HCT116 (cell line): ENCODE data around the gene TYW1B. TPM values are rescaled to one million over a fixed set of nuclear protein-coding genes. Genes with fewer than 3 reads are reported as not detected.

Source experiments
- ATAC-seq: fragments of 200-7000 bp; cut with Tn5 transposase; 2 replicates; pipeline ENCODE4 v1.9.1; 2020; ENCODE audit warnings: mild to moderate bottlenecking, moderate library complexity
- BruUV-seq: library from RNA; stranded (reverse); fragments of 400-500 nt; replicated peaks from 2 replicates; lab custom pipeline; 2021; lab: Mats Ljungman, UMichigan
- CTCF ChIA-PET: fragments of 300-600 bp; sonication (Branson Sonifier 250); formaldehyde crosslinking; loops from one replicate; lab custom pipeline; 2021; ENCODE audit warnings: antibody characterized with exemption; lab: Charles Lee
- POLR2A ChIA-PET: fragments of 300-600, 350-600 bp; sonication (Branson Sonifier 250); formaldehyde crosslinking; loops from one replicate; lab custom pipeline; 2021; ENCODE audit warnings: antibody characterized with exemption; lab: Charles Lee
- RAD21 ChIA-PET, 2 experiments: fragments of 300-600 bp; sonication (Branson Sonifier 250); formaldehyde crosslinking; loops; one replicate each; lab custom pipeline; 2023; ENCODE audit warnings: low total read pairs in 2 of 2; ENCODE audit not compliant: uncharacterized antibody in 2 of 2, unreplicated experiment in 2 of 2, low non-redundant PET in 1 of 2; lab: Charles Lee
- DNase-seq: peaks from one replicate; pipeline ENCODE4 v3.0.0-alpha.2; 2010; ENCODE audit warnings: low read depth, low spot score
- H2AFZ ChIP-seq: fragments of 200-600 bp; shearing (Covaris generic), sonication (generic); 2 replicates; pipeline ENCODE4 v1.6.1; 2017; ENCODE audit warnings: low read depth, mixed run types, mixed read lengths, antibody characterized with exemption, low read length; ENCODE audit not compliant: poor library complexity, severe bottlenecking
- H3K27ac ChIP-seq: 2 replicates; pipeline ENCODE4 v1.5.1; 2012; ENCODE audit warnings: low read depth, low read length
- H3K27me3 ChIP-seq: fragments of 200-600 bp; sonication (generic); 2 replicates; pipeline ENCODE4 v1.6.1; 2016; ENCODE audit warnings: mixed run types, low read length, mixed read lengths; ENCODE audit not compliant: insufficient read depth
- H3K36me3 ChIP-seq, 2 experiments: fragments of 200-500 bp in 1 of 2; fragments of 200-600 bp in 1 of 2; sonication (Bioruptor generic) in 1 of 2; sonication (generic) in 1 of 2; 2 replicates each; pipeline versions ENCODE4 v1.5.1 to v1.6.1; 2014 to 2016; ENCODE audit warnings: low read length in 2 of 2, inconsistent platforms in 1 of 2, mixed read lengths in 1 of 2, mixed run types in 1 of 2; ENCODE audit not compliant: insufficient read depth in 2 of 2, control insufficient read depth in 1 of 2
- H3K4me1 ChIP-seq, 2 experiments: fragments of 200-600 bp in 1 of 2; sonication (generic) in 1 of 2; 2 replicates each; pipeline versions ENCODE4 v1.5.1 to v1.6.1; 2012 to 2017; ENCODE audit warnings: low read length in 2 of 2, inconsistent platforms in 1 of 2, mild to moderate bottlenecking in 1 of 2, mixed read lengths in 1 of 2, mixed run types in 1 of 2, moderate library complexity in 1 of 2; ENCODE audit not compliant: insufficient read depth in 2 of 2, control insufficient read depth in 1 of 2
- H3K4me2 ChIP-seq: fragments of 200-600 bp; sonication (generic); 2 replicates; pipeline ENCODE4 v1.6.1; 2017; ENCODE audit warnings: mixed run types, low read length, mixed read lengths
- H3K4me3 ChIP-seq, 2 experiments: fragments of 200-600 bp in 1 of 2; sonication (generic) in 1 of 2; replicated peaks in 1 of 2; 2 replicates each; pipeline ENCODE4 v1.5.1; 2011 to 2016; ENCODE audit warnings: low read length in 2 of 2, control low read depth in 1 of 2, low read depth in 1 of 2, mild to moderate bottlenecking in 1 of 2, mixed read lengths in 1 of 2, mixed run types in 1 of 2
- H3K79me2 ChIP-seq: fragments of 200-600 bp; sonication (generic); 2 replicates; pipeline ENCODE4 v1.6.1; 2017; ENCODE audit warnings: mild to moderate bottlenecking, mixed run types, low read length, moderate library complexity, mixed read lengths; ENCODE audit not compliant: insufficient read depth
- H3K9ac ChIP-seq: fragments of 200-600 bp; sonication (generic); 2 replicates; pipeline ENCODE4 v1.6.1; 2016; ENCODE audit warnings: low read length, mixed read lengths
- H3K9me2 ChIP-seq: fragments of 200-600 bp; sonication (generic), shearing (Covaris generic); 2 replicates; pipeline ENCODE4 v1.6.1; 2017; ENCODE audit warnings: mixed run types, mild to moderate bottlenecking, moderate library complexity; ENCODE audit not compliant: insufficient read depth
- H3K9me3 ChIP-seq, 2 experiments: fragments of 200-500 bp in 1 of 2; fragments of 200-600 bp in 1 of 2; sonication (Bioruptor generic) in 1 of 2; sonication (generic) in 1 of 2; 2 replicates each; pipeline ENCODE4 v1.6.1; 2014 to 2017; ENCODE audit warnings: low read length in 2 of 2, mixed read lengths in 2 of 2, inconsistent platforms in 1 of 2, low read depth in 1 of 2, mild to moderate bottlenecking in 1 of 2, mixed run types in 1 of 2, moderate library complexity in 1 of 2; ENCODE audit not compliant: control insufficient read depth in 1 of 2, insufficient read depth in 1 of 2
- H4K20me1 ChIP-seq: fragments of 200-600 bp; sonication (generic), shearing (Covaris generic); 2 replicates; pipeline ENCODE4 v1.6.1; 2017; ENCODE audit warnings: mixed run types, mild to moderate bottlenecking, moderate library complexity; ENCODE audit not compliant: insufficient read depth
- ATF3 ChIP-seq: IDR thresholded peaks from 2 replicates; pipeline ENCODE4 v1.6.1; 2012
- CBX3 ChIP-seq: IDR thresholded peaks from 2 replicates; pipeline ENCODE4 v1.6.1; 2012; ENCODE audit warnings: low read depth
- CEBPB ChIP-seq: IDR thresholded peaks from 2 replicates; pipeline ENCODE4 v1.6.1; 2012; ENCODE audit warnings: low read depth
- ELF1 ChIP-seq: IDR thresholded peaks from 2 replicates; pipeline ENCODE4 v1.6.1; 2012; ENCODE audit warnings: low read depth, borderline replicate concordance
- EZH2phosphoT487 ChIP-seq: fragments of 200-600 bp; IDR thresholded peaks from 2 replicates; pipeline ENCODE4 v1.6.1; 2018; ENCODE audit warnings: antibody characterized with exemption, borderline replicate concordance
- FOSL1 ChIP-seq: IDR thresholded peaks from 2 replicates; pipeline ENCODE4 v1.6.1; 2012; ENCODE audit warnings: low read depth
- JUND ChIP-seq: IDR thresholded peaks from 2 replicates; pipeline ENCODE4 v1.6.1; 2012
- MAX ChIP-seq: IDR thresholded peaks from 2 replicates; pipeline ENCODE4 v1.6.1; 2012
- RAD21 ChIP-seq: IDR thresholded peaks from 2 replicates; pipeline ENCODE4 v1.6.1; 2012; ENCODE audit warnings: low read depth, mild to moderate bottlenecking
- SIN3A ChIP-seq: IDR thresholded peaks from 2 replicates; pipeline ENCODE4 v1.6.1; 2012; ENCODE audit warnings: low read depth
- SP1 ChIP-seq: IDR thresholded peaks from 2 replicates; pipeline ENCODE4 v1.6.1; 2012; ENCODE audit warnings: low read depth
- TCF7L2 ChIP-seq: IDR thresholded peaks from 2 replicates; pipeline ENCODE4 v1.7.0; 2011; ENCODE audit warnings: borderline replicate concordance, inconsistent platforms; ENCODE audit not compliant: insufficient read depth, insufficient read length; ENCODE audit errors: extremely low read depth
- YY1 ChIP-seq: IDR thresholded peaks from 2 replicates; pipeline ENCODE4 v1.6.1; 2011; ENCODE audit warnings: low read length, low read depth, moderate library complexity, mild to moderate bottlenecking; ENCODE audit not compliant: insufficient replicate concordance; ENCODE audit errors: extremely low read depth
- ZBTB33 ChIP-seq: IDR thresholded peaks from 2 replicates; pipeline ENCODE4 v1.6.1; 2011; ENCODE audit warnings: mild to moderate bottlenecking, low read length, moderate library complexity; ENCODE audit not compliant: insufficient replicate concordance; ENCODE audit errors: extremely low read depth
- ZFX ChIP-seq: fragments of 450-650 bp; IDR thresholded peaks from 2 replicates; pipeline ENCODE4 v1.6.1; 2017
- ZNF274 ChIP-seq: fragments of 200-500 bp; sonication (Bioruptor generic); IDR thresholded peaks from 2 replicates; pipeline ENCODE4 v1.6.1; 2014; ENCODE audit warnings: mild to moderate bottlenecking, low read depth, low read length, inconsistent platforms
- intact Hi-C: fragments of 100-400 bp; cut with micrococcal nuclease; formaldehyde crosslinking; loops from 2 replicates; pipeline ENCODE4 v1.10.0; 2022
- total RNA-seq: library from RNA; stranded (reverse); gene quantifications from one replicate; pipeline ENCODE4 v1.2.1, GENCODE V29; 2021; ENCODE audit not compliant: unreplicated experiment
- TF ChIP-seq, protein P1 (sequence below), 3 experiments: fragments of 200-600 bp in 1 of 3; sonication (generic) in 1 of 3; IDR thresholded peaks in 2 of 3; conservative IDR thresholded peaks in 1 of 3; 2 replicates each; pipeline ENCODE4 v1.5.1; 2012 to 2017; ENCODE audit warnings: low read depth in 2 of 3, low read length in 2 of 3, antibody characterized with exemption in 1 of 3, borderline replicate concordance in 1 of 3, control low read depth in 1 of 3, mild to moderate bottlenecking in 1 of 3, mixed read lengths in 1 of 3, mixed run types in 1 of 3, moderate library complexity in 1 of 3; ENCODE audit not compliant: insufficient read depth in 1 of 3

TYW1B gene
- total RNA-seq, 1 experiment from 2014 or later = 2.4 TPM

DNA sequence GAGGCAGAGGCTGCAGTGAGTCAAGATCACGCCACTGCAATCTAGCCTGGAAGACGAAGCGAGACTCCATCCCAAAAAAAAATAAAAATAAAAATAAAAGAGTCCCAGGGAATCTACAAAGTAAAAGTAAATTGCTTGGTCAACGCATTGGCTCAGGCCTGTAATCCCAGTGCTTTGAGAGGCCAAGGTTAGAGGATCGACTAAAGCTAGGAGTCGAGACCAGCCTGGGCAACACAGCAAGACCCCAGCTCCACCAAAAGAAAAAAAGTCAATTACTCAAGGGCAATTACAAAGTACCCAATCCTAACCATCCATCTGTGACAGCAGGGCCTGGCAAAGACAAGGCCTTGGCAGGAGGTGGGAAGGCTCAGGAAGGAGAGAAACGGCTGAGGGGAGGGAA, 288.3 kb downstream of the TYW1B start:
- ChIA-PET CTCF (no interaction called here), RAD21 (no interaction called here), POLR2A (no interaction called here)
- no peak for TF ChIP-seq ZNF274
- TF ChIP-seq CEBPB = no peak
- no peak for TF ChIP-seq YY1
- no peak for TF ChIP-seq EZH2phosphoT487
- no peak for TF ChIP-seq ZBTB33
- no peak for TF ChIP-seq MAX
- H3K36me3 ChIP-seq = no peaks in the 10 kb centered on the region
- no peak for ATAC-seq
- no peaks in the 10 kb centered on the region for H3K79me2 ChIP-seq
- no peak overlapping the region for H3K27ac ChIP-seq
- H3K4me3 ChIP-seq = no peak overlapping the region
- H2AFZ ChIP-seq = no peak overlapping the region
- H3K4me1 ChIP-seq = peaks cover 9 to 13% of the 10 kb centered on the region in 2 experiments; a peak in 3 of 4 replicates
- no TSS peak for BruUV-seq
- H3K4me2 ChIP-seq = no peak overlapping the region
- H4K20me1 ChIP-seq = no peaks in the 10 kb centered on the region
- no peaks in the 10 kb centered on the region for H3K9me2 ChIP-seq
- DNase-seq = no peak
- H3K9me3 ChIP-seq = no peaks in the 10 kb centered on the region
- H3K27me3 ChIP-seq = no peaks in the 10 kb centered on the region
- intact Hi-C loops = no loop called here
- H3K9ac ChIP-seq = no peak overlapping the region

DNA sequence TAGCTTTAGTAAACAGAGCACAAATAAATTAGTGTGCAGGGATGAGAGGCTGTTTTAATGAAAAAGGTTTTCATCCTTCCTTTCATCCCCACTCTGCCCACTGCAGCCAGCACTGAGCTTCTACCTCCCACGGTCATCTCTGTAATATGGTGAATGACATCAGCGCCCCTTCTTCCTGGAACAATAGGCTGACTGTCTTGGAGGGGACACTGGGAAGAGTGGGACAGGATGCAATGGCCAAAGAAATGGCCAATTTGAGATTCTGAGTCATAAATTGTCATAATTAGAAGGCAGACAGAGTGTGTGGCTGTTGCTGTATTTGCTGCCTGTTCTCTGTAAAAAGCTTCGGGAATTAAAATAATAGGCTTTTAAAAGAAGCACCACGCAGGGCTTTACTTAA, 289.1 kb downstream of the TYW1B start:
- CTCF ChIA-PET = no interaction called here
- Histone ChIP-seq H3K4me2 (peak overlapping the region; percentile 35; the same call in 1 of the 2 replicates), H3K9me3 (no peaks in the 10 kb centered on the region), H3K4me3 (no peak overlapping the region), H4K20me1 (no peaks in the 10 kb centered on the region), H3K27me3 (no peaks in the 10 kb centered on the region), H3K4me1 (peaks cover 9 to 13% of the 10 kb centered on the region in 2 experiments; a peak in 3 of 4 replicates), H3K9me2 (no peaks in the 10 kb centered on the region), H3K79me2 (no peaks in the 10 kb centered on the region), H3K9ac (no peak overlapping the region), H3K36me3 (no peaks in the 10 kb centered on the region), H3K27ac (no peak overlapping the region), H2AFZ (no peak overlapping the region)
- ATAC-seq (peak; percentile 65; the same call in 1 of the 2 replicates), DNase-seq (peak; percentile 10)
- no TSS peak for BruUV-seq
- POLR2A ChIA-PET = no interaction called here
- RAD21 ChIA-PET = no interaction called here
- intact Hi-C loops = no loop called here
- TF ChIP-seq ELF1 = no peak
- no peak for TF ChIP-seq TCF7L2
- no peak for TF ChIP-seq FOSL1
- no peak for TF ChIP-seq SIN3A
- TF ChIP-seq EZH2phosphoT487 = no peak
- TF ChIP-seq CBX3 = no peak
- no peak for TF ChIP-seq ATF3
- no peak for TF ChIP-seq MAX
- TF ChIP-seq ZFX = no peak
- no peak for TF ChIP-seq RAD21
- no peak for TF ChIP-seq YY1
- TF ChIP-seq JUND = no peak
- TF ChIP-seq SP1 = no peak
- TF ChIP-seq, protein P1, sequence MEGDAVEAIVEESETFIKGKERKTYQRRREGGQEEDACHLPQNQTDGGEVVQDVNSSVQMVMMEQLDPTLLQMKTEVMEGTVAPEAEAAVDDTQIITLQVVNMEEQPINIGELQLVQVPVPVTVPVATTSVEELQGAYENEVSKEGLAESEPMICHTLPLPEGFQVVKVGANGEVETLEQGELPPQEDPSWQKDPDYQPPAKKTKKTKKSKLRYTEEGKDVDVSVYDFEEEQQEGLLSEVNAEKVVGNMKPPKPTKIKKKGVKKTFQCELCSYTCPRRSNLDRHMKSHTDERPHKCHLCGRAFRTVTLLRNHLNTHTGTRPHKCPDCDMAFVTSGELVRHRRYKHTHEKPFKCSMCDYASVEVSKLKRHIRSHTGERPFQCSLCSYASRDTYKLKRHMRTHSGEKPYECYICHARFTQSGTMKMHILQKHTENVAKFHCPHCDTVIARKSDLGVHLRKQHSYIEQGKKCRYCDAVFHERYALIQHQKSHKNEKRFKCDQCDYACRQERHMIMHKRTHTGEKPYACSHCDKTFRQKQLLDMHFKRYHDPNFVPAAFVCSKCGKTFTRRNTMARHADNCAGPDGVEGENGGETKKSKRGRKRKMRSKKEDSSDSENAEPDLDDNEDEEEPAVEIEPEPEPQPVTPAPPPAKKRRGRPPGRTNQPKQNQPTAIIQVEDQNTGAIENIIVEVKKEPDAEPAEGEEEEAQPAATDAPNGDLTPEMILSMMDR (IDR thresholded peaks at IDR 0.05 in 2 of 3, conservative IDR thresholded peaks at IDR 0.05 in 1 of 3; ENCODE audit: borderline replicate concordance in 1 of 3, insufficient read depth in 1 of 3, low read depth in 2 of 3, low read length in 2 of 3) = no peak
